HEK293 (cell line): ENCODE measurements around the gene NCOA3.

Source experiments
- CTCF ChIA-PET: fragments of 350-600 bp; formaldehyde crosslinking; extraction: SDS; loops from one replicate; lab custom pipeline; 2021; ENCODE audit warnings: antibody characterized with exemption; lab: Yijun Ruan, JAX
- POLR2A ChIA-PET: fragments of 300-600 bp; formaldehyde crosslinking; extraction: SDS; loops from one replicate; lab custom pipeline; 2020; ENCODE audit warnings: antibody characterized with exemption, inconsistent platforms; lab: Yijun Ruan, JAX
- H3K27ac ChIP-seq: fragments of 200-500 bp; sonication (Bioruptor generic); 2 replicates; pipeline ENCODE4 v1.5.1; 2014; ENCODE audit warnings: low read depth, low read length, control low read depth, inconsistent platforms; ENCODE audit errors: extremely low read depth
- H3K36me3 ChIP-seq, 2 experiments: fragments of 200-500 bp in 1 of 2; sonication (Bioruptor generic) in 1 of 2; 1 replicate in 1 of 2; 2 replicates in 1 of 2; pipeline ENCODE4 v1.5.1; 2014 to 2017; ENCODE audit warnings: inconsistent platforms in 2 of 2, low read length in 2 of 2; ENCODE audit not compliant: control insufficient read depth in 2 of 2, insufficient read depth in 1 of 2
- H3K4me1 ChIP-seq: fragments of 200-500 bp; sonication (Bioruptor generic); 2 replicates; pipeline ENCODE4 v1.5.1; 2014; ENCODE audit warnings: mild to moderate bottlenecking, low read length, inconsistent platforms; ENCODE audit not compliant: control insufficient read depth, insufficient read depth
- H3K4me3 ChIP-seq: 2 replicates; pipeline ENCODE4 v1.5.1; 2011; ENCODE audit warnings: low read depth, mild to moderate bottlenecking, control low read depth, low read length, moderate library complexity
- H3K9me3 ChIP-seq: fragments of 200-500 bp; sonication (Bioruptor generic); 2 replicates; pipeline ENCODE4 v1.5.1; 2014; ENCODE audit warnings: low read depth, low read length, inconsistent platforms; ENCODE audit not compliant: control insufficient read depth, insufficient read depth
- GLI4 ChIP-seq: fragments of 450-650 bp; formaldehyde crosslinking; IDR thresholded peaks from 2 replicates; pipeline ENCODE4 v1.5.1; 2016; ENCODE audit warnings: missing biosample characterization, missing genetic modification characterization
- KLF10 ChIP-seq: fragments of 450-650 bp; IDR thresholded peaks from 2 replicates; pipeline ENCODE4 v1.5.1; 2018; ENCODE audit warnings: missing biosample characterization, mild to moderate bottlenecking, missing genetic modification characterization
- YY2 ChIP-seq: fragments of 450-650 bp; formaldehyde crosslinking; IDR thresholded peaks from 2 replicates; pipeline ENCODE4 v1.5.1; 2016; ENCODE audit warnings: missing biosample characterization, missing genetic modification characterization
- ZBTB21 ChIP-seq: fragments of 450-650 bp; formaldehyde crosslinking; IDR thresholded peaks from 2 replicates; pipeline ENCODE4 v1.5.1; 2017; ENCODE audit warnings: missing biosample characterization, missing genetic modification characterization
- ZFHX2 ChIP-seq: fragments of 450-650 bp; formaldehyde crosslinking; conservative IDR thresholded peaks from 2 replicates; pipeline ENCODE4 v1.5.1; 2016; ENCODE audit warnings: missing biosample characterization, missing genetic modification characterization
- ZFP3 ChIP-seq: fragments of 450-650 bp; formaldehyde crosslinking; IDR thresholded peaks from 2 replicates; pipeline ENCODE4 v1.5.1; 2016; ENCODE audit warnings: low read depth, missing biosample characterization, missing genetic modification characterization
- ZFP41 ChIP-seq: fragments of 450-650 bp; formaldehyde crosslinking; IDR thresholded peaks from 2 replicates; pipeline ENCODE4 v1.5.1; 2016; ENCODE audit warnings: missing biosample characterization, missing genetic modification characterization, borderline replicate concordance
- ZNF10 ChIP-seq: fragments of 450-650 bp; formaldehyde crosslinking; IDR thresholded peaks from 2 replicates; pipeline ENCODE4 v1.5.1; 2017; ENCODE audit warnings: missing biosample characterization, missing genetic modification characterization
- ZNF121 ChIP-seq: fragments of 450-650 bp; formaldehyde crosslinking; IDR thresholded peaks from 2 replicates; pipeline ENCODE4 v1.5.1; 2016; ENCODE audit warnings: missing biosample characterization, missing genetic modification characterization
- ZNF132 ChIP-seq: fragments of 450-650 bp; formaldehyde crosslinking; IDR thresholded peaks from 2 replicates; pipeline ENCODE4 v1.5.1; 2017; ENCODE audit warnings: missing biosample characterization, missing genetic modification characterization, borderline replicate concordance
- ZNF157 ChIP-seq: fragments of 450-650 bp; formaldehyde crosslinking; IDR thresholded peaks from 2 replicates; pipeline ENCODE4 v1.5.1; 2016; ENCODE audit warnings: missing biosample characterization, missing genetic modification characterization
- ZNF211 ChIP-seq: fragments of 450-650 bp; formaldehyde crosslinking; IDR thresholded peaks from 2 replicates; pipeline ENCODE4 v1.5.1; 2016; ENCODE audit warnings: low read depth, missing biosample characterization, missing genetic modification characterization
- ZNF23 ChIP-seq: fragments of 450-650 bp; formaldehyde crosslinking; IDR thresholded peaks from 2 replicates; pipeline ENCODE4 v1.5.1; 2016; ENCODE audit warnings: missing biosample characterization, missing genetic modification characterization, borderline replicate concordance
- ZNF274 ChIP-seq, 2 experiments: fragments of 200-500 bp in 1 of 2; fragments of 450-650 bp in 1 of 2; sonication (Bioruptor generic) in 1 of 2; formaldehyde crosslinking in 1 of 2; IDR thresholded peaks; 2 replicates each; pipeline versions ENCODE4 v1.5.1 to v1.6.1; 2014 to 2016; ENCODE audit warnings: borderline replicate concordance in 1 of 2, inconsistent platforms in 1 of 2, low read length in 1 of 2, missing biosample characterization in 1 of 2, missing genetic modification characterization in 1 of 2
- ZNF501 ChIP-seq: fragments of 450-650 bp; formaldehyde crosslinking; IDR thresholded peaks from 2 replicates; pipeline ENCODE4 v1.5.1; 2016; ENCODE audit warnings: missing biosample characterization, missing genetic modification characterization
- ZNF610 ChIP-seq: fragments of 450-650 bp; formaldehyde crosslinking; IDR thresholded peaks from 2 replicates; pipeline ENCODE4 v1.5.1; 2016; ENCODE audit warnings: missing biosample characterization, missing genetic modification characterization, borderline replicate concordance
- ZNF626 ChIP-seq: fragments of 450-650 bp; sonication (Bioruptor Pico); formaldehyde crosslinking; IDR thresholded peaks from 2 replicates; pipeline ENCODE4 v1.5.1; 2018; ENCODE audit warnings: missing biosample characterization, missing genetic modification characterization, inconsistent platforms
- ZNF777 ChIP-seq: fragments of 450-650 bp; formaldehyde crosslinking; IDR thresholded peaks from 2 replicates; pipeline ENCODE4 v1.5.1; 2017; ENCODE audit warnings: missing biosample characterization, missing genetic modification characterization, borderline replicate concordance
- ZNF830 ChIP-seq: fragments of 450-650 bp; IDR thresholded peaks from 2 replicates; pipeline ENCODE4 v1.5.0; 2018; ENCODE audit warnings: missing biosample characterization, missing genetic modification characterization, low read depth, mild to moderate bottlenecking, moderate library complexity
- ZXDB ChIP-seq: fragments of 450-650 bp; formaldehyde crosslinking; IDR thresholded peaks from 2 replicates; pipeline ENCODE4 v1.5.1; 2016; ENCODE audit warnings: missing biosample characterization, missing genetic modification characterization
- TF ChIP-seq, protein P1 (sequence below): fragments of 450-650 bp; formaldehyde crosslinking; IDR thresholded peaks from 2 replicates; pipeline ENCODE4 v1.5.1; 2017; ENCODE audit warnings: missing biosample characterization, missing genetic modification characterization
- TF ChIP-seq, protein P2 (sequence below): fragments of 450-650 bp; formaldehyde crosslinking; IDR thresholded peaks from 2 replicates; pipeline ENCODE4 v1.5.1; 2017; ENCODE audit warnings: missing biosample characterization, missing genetic modification characterization
- TF ChIP-seq, protein P3 (sequence below): fragments of 450-650 bp; formaldehyde crosslinking; IDR thresholded peaks from 2 replicates; pipeline ENCODE4 v1.5.1; 2017; ENCODE audit warnings: missing biosample characterization, missing genetic modification characterization
- TF ChIP-seq, protein P4 (sequence below): fragments of 450-650 bp; formaldehyde crosslinking; IDR thresholded peaks from 2 replicates; pipeline ENCODE4 v1.5.1; 2016; ENCODE audit warnings: missing biosample characterization, missing genetic modification characterization

NCOA3 gene

DNA sequence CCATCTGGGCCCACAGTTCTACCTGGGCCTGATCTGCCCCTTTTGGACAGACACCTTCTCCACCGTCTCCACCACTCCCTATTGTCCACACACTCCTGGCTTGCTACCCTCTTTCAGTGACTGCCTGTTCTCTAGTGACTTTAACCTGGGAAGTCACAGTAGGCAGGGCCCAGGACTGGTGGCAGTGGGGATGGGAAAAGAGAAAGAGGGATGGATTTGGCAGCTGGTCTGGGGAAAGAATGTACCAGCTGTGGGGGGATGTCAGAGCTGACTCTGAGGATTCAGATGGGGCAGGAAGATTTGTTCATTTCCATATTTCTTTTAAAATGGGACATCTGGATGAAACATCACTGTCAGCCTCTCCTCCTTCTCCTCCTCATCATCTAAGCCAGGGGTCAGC is 198.1 kb downstream of the NCOA3 start:
- Histone ChIP-seq H3K4me1 (no peaks in the 10 kb centered on the region), H3K36me3 (peaks cover 0 to 29% of the 10 kb centered on the region in 2 experiments; a peak in 1 of 3 replicates), H3K9me3 (no peaks in the 10 kb centered on the region), H3K4me3 (no peak overlapping the region), H3K27ac (no peak overlapping the region)
- ChIA-PET POLR2A (no interaction called here), CTCF (interaction anchor here (0.6 to 1.0 kb wide), 2 partner anchors 137 to 921 kb away, joined by 3 read pairs; no protein-coding TSS in a partner anchor)
- no peak for TF ChIP-seq ZBTB21 (tag by site-specific recombination)
- TF ChIP-seq KLF10 (tag by site-specific recombination), result no peak
- TF ChIP-seq GLI4, result no peak
- TF ChIP-seq, protein P1, sequence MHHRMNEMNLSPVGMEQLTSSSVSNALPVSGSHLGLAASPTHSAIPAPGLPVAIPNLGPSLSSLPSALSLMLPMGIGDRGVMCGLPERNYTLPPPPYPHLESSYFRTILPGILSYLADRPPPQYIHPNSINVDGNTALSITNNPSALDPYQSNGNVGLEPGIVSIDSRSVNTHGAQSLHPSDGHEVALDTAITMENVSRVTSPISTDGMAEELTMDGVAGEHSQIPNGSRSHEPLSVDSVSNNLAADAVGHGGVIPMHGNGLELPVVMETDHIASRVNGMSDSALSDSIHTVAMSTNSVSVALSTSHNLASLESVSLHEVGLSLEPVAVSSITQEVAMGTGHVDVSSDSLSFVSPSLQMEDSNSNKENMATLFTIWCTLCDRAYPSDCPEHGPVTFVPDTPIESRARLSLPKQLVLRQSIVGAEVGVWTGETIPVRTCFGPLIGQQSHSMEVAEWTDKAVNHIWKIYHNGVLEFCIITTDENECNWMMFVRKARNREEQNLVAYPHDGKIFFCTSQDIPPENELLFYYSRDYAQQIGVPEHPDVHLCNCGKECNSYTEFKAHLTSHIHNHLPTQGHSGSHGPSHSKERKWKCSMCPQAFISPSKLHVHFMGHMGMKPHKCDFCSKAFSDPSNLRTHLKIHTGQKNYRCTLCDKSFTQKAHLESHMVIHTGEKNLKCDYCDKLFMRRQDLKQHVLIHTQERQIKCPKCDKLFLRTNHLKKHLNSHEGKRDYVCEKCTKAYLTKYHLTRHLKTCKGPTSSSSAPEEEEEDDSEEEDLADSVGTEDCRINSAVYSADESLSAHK (tag by site-specific recombination), result no peak
- TF ChIP-seq ZNF10 (tag by site-specific recombination), result no peak
- TF ChIP-seq YY2 (tag by site-specific recombination), result no peak
- TF ChIP-seq ZNF23, result no peak
- TF ChIP-seq, protein P2, sequence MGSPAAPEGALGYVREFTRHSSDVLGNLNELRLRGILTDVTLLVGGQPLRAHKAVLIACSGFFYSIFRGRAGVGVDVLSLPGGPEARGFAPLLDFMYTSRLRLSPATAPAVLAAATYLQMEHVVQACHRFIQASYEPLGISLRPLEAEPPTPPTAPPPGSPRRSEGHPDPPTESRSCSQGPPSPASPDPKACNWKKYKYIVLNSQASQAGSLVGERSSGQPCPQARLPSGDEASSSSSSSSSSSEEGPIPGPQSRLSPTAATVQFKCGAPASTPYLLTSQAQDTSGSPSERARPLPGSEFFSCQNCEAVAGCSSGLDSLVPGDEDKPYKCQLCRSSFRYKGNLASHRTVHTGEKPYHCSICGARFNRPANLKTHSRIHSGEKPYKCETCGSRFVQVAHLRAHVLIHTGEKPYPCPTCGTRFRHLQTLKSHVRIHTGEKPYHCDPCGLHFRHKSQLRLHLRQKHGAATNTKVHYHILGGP, result no peak
- TF ChIP-seq ZNF610 (tag by site-specific recombination), result no peak
- no peak for TF ChIP-seq ZXDB (tag by site-specific recombination)
- no peak for TF ChIP-seq ZNF157 (tag by site-specific recombination)
- no peak for TF ChIP-seq ZFP41 (tag by site-specific recombination)

DNA sequence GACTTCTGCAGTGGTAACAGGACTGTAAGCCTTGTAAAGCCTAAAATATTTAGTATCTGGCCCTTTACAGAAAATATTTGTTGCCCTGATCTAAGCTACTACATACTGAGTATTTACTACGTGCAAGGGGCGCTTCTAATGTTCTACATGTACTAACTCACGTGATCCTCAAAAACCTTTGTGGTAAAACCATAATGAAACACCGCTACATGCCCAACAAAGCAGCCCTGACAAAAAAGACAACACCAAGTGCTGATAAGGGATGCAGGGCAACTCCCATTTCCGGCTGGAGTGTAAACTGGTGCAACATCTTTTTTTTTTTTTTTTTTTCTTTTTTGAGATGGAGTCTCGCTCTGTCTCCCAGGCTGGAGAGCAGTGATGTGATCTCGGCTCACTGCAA is 198.6 kb downstream of the NCOA3 start:
- CTCF ChIA-PET, result interaction anchor here (0.6 to 1.0 kb wide), 3 partner anchors 60 to 920 kb away, joined by 3 read pairs; no protein-coding TSS in a partner anchor
- POLR2A ChIA-PET, result no interaction called here
- TF ChIP-seq ZNF830 (tag by site-specific recombination) (no peak), ZNF211 (tag by site-specific recombination) (no peak), ZNF274 (IDR thresholded peaks at IDR 0.05; ENCODE audit: low read length) (no peak), ZNF274 (tag by site-specific recombination; IDR thresholded peaks at IDR 0.05; ENCODE audit: borderline replicate concordance) (no peak), ZFP3 (tag by site-specific recombination) (no peak), ZNF777 (no peak), ZFHX2 (tag by site-specific recombination) (no peak), ZNF121 (no peak), ZNF132 (no peak), ZNF501 (no peak), ZNF626 (no peak)
- TF ChIP-seq, protein P3, sequence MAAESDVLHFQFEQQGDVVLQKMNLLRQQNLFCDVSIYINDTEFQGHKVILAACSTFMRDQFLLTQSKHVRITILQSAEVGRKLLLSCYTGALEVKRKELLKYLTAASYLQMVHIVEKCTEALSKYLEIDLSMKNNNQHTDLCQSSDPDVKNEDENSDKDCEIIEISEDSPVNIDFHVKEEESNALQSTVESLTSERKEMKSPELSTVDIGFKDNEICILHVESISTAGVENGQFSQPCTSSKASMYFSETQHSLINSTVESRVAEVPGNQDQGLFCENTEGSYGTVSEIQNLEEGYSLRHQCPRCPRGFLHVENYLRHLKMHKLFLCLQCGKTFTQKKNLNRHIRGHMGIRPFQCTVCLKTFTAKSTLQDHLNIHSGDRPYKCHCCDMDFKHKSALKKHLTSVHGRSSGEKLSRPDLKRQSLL (tag by site-specific recombination), result no peak
- TF ChIP-seq, protein P4, sequence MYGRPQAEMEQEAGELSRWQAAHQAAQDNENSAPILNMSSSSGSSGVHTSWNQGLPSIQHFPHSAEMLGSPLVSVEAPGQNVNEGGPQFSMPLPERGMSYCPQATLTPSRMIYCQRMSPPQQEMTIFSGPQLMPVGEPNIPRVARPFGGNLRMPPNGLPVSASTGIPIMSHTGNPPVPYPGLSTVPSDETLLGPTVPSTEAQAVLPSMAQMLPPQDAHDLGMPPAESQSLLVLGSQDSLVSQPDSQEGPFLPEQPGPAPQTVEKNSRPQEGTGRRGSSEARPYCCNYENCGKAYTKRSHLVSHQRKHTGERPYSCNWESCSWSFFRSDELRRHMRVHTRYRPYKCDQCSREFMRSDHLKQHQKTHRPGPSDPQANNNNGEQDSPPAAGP, result no peak
- TF ChIP-seq, all 188 proteins: peak for 0

More for the DNA sequence above, 198.6 kb downstream of the NCOA3 start:
- Histone ChIP-seq H3K9me3 (no peaks in the 10 kb centered on the region), H3K36me3 (peaks cover 0 to 29% of the 10 kb centered on the region in 2 experiments; a peak in 1 of 3 replicates), H3K27ac (no peak overlapping the region), H3K4me3 (no peak overlapping the region), H3K4me1 (no peaks in the 10 kb centered on the region)
